RWPE1 (cell line): ENCODE results near the gene TSPAN14.

Source experiments
- CTCF ChIA-PET: fragments of 350-600 bp; sonication (Branson Sonifier 250); formaldehyde crosslinking; extraction: SDS; loops from one replicate; lab custom pipeline; 2021; lab: Yijun Ruan, JAX
- POLR2A ChIA-PET: fragments of 400-600 bp; formaldehyde crosslinking; extraction: SDS; loops from one replicate; lab custom pipeline; 2020; ENCODE audit warnings: antibody characterized with exemption; ENCODE audit not compliant: low non-redundant PET; lab: Yijun Ruan, JAX
- DNase-seq: peaks from one replicate; pipeline ENCODE4 v3.0.0; 2012; ENCODE audit warnings: low spot score
- H3K27ac ChIP-seq: fragments of 450-650 bp; 2 replicates; pipeline ENCODE4 v1.5.1; 2017
- TF ChIP-seq, protein P1 (sequence below): fragments of 450-650 bp; conservative IDR thresholded peaks from 2 replicates; pipeline ENCODE4 v1.5.1; 2017; ENCODE audit warnings: low read depth, mild to moderate bottlenecking

Gene TSPAN14

DNA sequence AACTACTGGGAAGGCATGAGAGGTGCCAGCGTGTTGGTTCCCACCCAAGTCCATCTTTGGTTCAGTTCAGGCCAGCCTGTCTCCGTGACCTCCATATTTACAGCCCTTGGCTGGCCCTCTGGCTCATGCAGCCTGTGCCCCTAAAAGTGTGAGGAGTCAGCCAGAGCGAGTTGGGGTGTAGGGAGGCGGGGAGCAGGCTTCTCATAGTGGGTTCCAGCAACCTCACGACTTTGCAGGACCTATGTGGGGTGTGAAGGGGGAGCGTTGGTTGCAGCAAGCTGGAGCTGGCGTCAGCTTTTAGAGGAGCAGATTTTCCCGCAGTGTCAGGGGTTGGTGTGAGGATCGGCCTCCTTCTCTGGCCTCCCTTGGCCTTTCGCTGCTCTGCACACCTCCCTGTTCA lies 9.8 kb downstream of the TSPAN14 start:
- TF ChIP-seq, protein P1, sequence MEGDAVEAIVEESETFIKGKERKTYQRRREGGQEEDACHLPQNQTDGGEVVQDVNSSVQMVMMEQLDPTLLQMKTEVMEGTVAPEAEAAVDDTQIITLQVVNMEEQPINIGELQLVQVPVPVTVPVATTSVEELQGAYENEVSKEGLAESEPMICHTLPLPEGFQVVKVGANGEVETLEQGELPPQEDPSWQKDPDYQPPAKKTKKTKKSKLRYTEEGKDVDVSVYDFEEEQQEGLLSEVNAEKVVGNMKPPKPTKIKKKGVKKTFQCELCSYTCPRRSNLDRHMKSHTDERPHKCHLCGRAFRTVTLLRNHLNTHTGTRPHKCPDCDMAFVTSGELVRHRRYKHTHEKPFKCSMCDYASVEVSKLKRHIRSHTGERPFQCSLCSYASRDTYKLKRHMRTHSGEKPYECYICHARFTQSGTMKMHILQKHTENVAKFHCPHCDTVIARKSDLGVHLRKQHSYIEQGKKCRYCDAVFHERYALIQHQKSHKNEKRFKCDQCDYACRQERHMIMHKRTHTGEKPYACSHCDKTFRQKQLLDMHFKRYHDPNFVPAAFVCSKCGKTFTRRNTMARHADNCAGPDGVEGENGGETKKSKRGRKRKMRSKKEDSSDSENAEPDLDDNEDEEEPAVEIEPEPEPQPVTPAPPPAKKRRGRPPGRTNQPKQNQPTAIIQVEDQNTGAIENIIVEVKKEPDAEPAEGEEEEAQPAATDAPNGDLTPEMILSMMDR = no peak
- DNase-seq = no peak
- H3K27ac ChIP-seq = peak overlapping the region; percentile 54
- POLR2A ChIA-PET = no interaction called here
- CTCF ChIA-PET = interaction anchor here (1.1 to 1.7 kb wide), 3 partner anchors 19 to 81 kb away, joined by 3 to 7 read pairs (median 5); no protein-coding TSS in a partner anchor

DNA sequence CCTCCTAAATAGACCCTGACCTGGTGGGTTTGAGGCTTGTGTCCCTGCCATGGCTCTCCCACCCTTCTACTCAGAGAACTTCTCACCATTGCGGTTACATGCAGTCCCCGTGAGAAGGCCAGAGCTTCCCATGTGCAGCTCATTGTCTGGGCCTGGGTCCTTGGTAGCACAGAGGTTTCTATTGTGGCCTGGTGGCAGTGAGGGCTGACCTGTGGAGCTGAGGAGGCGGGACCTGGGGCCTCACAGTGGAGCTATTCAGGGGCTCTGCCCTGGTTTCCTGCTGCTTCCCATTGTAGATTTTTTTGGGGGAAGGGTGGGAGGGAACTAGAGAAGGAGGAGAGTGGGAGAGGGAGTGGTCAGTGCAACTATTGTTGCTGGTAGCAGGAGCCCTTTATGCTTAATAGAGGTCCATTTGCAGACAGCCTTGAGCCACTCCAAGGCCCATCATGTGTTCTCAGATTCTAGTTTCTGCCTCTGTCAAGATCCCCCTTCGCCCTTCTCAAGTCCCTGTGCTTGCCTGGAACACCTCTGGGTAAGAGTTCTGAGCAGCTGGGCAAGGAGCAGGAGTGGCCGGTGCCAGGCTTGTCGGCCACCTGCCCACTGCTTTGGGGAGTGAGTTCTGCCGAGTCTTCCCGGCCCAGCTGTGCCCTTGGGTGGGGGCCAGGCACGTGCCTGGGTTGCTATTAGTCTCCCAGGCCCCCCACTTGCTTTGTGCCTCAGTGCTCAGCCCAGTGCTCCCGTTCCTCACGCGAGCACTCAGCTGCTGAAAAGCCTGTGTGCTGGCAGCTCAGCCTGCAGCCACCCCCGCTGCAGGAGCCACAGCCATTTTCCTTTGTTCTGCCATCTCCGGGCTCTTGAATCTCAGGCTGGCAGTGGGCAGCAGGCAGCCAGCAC lies 10.7 kb downstream of the TSPAN14 start:
- DNase-seq = no peak
- POLR2A ChIA-PET = no interaction called here
- peak overlapping the region; percentile 54 for H3K27ac ChIP-seq
- TF ChIP-seq, protein P1 = no peak
- CTCF ChIA-PET = interaction anchor here (0.6 to 1.7 kb wide), 4 partner anchors 16 to 82 kb away, joined by 3 to 7 read pairs (median 4); no protein-coding TSS in a partner anchor

DNA sequence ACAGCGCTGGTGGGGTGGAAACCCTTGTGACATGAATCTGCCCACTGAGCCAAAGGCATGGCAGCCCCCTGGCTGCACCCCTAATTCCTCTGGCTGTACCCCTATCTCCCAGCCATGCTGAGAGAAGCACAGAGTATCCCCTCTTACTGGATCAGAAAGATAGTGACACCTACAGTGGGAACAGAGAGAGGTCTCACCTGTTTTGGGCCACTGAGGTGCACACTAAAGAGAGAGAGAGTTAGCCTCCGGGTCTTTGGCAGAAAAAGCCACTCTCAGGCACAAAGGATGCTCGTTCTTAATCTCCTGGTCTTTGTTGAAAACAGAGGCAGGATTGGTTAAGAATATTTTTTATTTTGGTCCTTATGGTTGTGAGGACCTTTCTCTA lies 11.3 kb downstream of the TSPAN14 start:
- ChIA-PET CTCF (interaction anchor here (1.6 kb wide), 1 partner anchor 40 kb away, joined by 5 read pairs; no protein-coding TSS in a partner anchor), POLR2A (no interaction called here)
- TF ChIP-seq, protein P1 = no peak
- DNase-seq = no peak
- H3K27ac ChIP-seq = peak overlapping the region; percentile 54

DNA sequence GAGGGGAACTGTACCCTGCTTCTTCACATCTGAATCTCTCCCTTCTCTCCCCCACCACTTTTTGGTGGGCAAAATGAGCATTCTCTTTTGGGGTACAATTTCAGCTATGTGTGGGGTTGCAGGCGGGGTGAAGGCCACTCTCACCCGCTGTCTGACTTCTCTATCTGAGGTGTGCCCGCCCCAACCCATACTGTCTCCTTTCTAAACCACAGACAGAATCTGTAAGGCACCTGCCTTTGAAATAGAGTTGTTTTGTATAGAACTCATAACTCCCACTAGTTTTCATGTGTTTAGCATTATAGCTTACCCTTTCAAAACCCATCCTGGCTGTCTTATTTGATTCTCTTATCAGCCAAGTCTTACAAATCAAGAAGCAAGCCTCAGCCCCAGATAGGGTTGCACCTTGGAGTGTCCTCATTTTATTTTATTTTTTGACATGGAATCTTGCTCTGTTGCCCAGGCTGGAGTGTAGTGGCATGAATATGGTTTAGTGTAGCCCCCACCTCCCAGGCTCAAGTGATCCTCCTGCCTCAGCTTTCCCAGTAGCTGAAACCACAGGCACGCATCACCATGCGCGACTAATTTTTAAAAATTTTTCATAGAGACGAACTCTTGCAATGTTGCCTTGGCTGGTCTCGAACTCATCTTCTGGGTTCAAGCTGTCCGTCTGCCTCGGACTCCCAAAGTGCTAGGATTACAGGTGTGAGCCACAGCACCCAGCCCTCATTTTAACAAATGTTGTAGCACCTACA lies 11.9 kb downstream of the TSPAN14 start:
- no peak overlapping the region for H3K27ac ChIP-seq
- ChIA-PET CTCF (interaction anchor here (0.5 to 6.3 kb wide), 2 partner anchors 39 to 86 kb away, joined by 3 to 25 read pairs; no protein-coding TSS in a partner anchor), POLR2A (no interaction called here)
- DNase-seq = no peak
- TF ChIP-seq, protein P1 = no peak

DNA sequence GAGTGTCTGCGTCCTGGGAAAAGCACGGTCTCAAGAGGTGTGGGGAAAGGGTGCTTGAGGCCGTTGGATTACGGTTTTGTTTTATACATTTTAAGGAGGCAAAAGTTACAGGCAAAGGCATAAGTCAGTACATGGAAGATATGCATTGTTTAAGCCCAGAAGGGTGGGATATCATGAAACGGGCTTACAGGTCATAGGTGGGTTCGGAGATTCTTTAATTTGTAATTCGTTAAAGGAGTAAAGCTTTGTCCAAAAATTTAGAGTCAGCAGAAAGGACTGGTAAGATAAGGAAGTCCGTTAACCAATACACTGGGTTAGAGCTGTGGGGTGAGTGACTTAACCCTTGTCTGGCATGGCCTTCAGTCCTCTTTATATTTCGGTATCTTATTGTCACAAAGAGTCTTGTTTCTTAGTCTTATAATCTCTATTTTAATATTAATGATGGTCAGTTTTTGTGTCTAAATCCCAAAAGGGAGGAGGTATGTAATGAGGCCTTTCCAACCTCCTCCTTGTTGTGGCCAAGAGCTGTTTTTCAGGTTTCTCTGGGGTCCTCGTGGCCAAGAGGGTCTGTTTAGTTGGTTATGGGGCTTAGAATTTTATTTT lies 12.7 kb downstream of the TSPAN14 start:
- H3K27ac ChIP-seq = no peak overlapping the region
- ChIA-PET POLR2A (no interaction called here), CTCF (interaction anchor here (6.3 kb wide), 1 partner anchor 39 kb away, joined by 25 read pairs; no protein-coding TSS in a partner anchor)
- no peak for DNase-seq
- TF ChIP-seq, protein P1 = no peak

DNA sequence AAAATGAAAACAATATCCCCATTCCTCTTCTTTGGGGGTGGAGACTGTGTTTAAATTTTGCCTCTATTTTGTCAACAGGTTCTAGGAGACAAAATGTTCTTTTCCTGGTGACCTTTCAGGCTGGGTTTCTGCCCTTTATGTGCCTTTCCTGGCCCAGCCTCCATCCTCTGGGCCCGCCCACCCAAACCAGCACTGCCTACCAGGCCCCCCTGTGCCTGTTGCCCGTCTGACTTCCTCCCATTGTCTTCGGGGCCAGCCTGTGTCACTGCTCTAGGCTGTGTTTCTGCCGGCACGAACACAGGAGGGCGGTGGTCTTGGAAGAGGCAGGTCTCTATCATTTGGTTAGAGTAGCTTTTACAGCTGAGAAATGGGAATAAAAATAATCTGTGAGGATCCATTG lies 13.9 kb downstream of the TSPAN14 start:
- peak overlapping the region; percentile 68 for H3K27ac ChIP-seq
- POLR2A ChIA-PET = no interaction called here
- no peak for DNase-seq
- CTCF ChIA-PET = interaction anchor here (6.3 kb wide), 1 partner anchor 37 kb away, joined by 25 read pairs; no protein-coding TSS in a partner anchor
- TF ChIP-seq, protein P1 = no peak
